Measurements from ENCODE around the gene ERGIC1. TPM values are rescaled to one million over a fixed set of nuclear protein-coding genes. Genes with fewer than 3 reads are reported as not detected.
"Not testable (repeated sequence)": the region's sequence is repeated elsewhere in the genome, so short reads cannot be mapped to it uniquely, and the experiment has no call there.

ERGIC1 gene
- total RNA-seq, 4 donors from 2014 or later, result 113 to 180 (median 143) TPM

DNA sequence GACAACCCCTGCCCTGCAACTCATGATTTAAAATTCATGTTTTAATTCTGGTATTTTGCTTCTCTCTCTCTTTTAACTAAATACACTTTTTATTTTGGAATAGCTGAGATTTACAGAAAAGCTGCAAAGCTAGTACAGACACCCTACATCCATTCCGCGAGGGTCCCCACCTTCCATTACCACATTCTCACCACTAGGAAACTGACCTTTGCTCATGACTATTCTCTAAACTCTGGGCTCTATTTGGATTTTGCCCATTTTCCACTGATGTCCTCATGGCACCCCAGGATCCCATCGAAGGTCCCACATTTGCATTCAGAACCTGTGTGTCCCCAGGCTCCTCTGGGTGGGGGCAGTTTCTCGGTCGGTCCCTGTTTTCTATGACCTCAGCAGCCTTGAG lies 11.5 kb downstream of the ERGIC1 start:
- no peak for TF ChIP-seq POLR2A (IDR thresholded peaks at IDR 0.05)
- TF ChIP-seq, protein P1, sequence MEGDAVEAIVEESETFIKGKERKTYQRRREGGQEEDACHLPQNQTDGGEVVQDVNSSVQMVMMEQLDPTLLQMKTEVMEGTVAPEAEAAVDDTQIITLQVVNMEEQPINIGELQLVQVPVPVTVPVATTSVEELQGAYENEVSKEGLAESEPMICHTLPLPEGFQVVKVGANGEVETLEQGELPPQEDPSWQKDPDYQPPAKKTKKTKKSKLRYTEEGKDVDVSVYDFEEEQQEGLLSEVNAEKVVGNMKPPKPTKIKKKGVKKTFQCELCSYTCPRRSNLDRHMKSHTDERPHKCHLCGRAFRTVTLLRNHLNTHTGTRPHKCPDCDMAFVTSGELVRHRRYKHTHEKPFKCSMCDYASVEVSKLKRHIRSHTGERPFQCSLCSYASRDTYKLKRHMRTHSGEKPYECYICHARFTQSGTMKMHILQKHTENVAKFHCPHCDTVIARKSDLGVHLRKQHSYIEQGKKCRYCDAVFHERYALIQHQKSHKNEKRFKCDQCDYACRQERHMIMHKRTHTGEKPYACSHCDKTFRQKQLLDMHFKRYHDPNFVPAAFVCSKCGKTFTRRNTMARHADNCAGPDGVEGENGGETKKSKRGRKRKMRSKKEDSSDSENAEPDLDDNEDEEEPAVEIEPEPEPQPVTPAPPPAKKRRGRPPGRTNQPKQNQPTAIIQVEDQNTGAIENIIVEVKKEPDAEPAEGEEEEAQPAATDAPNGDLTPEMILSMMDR (IDR thresholded peaks at IDR 0.05), result peak in 1 of 6 experiments; percentile 12
- peak overlapping the region in 2 of 4 donors; percentile 45 to 63 for H3K27ac ChIP-seq

DNA sequence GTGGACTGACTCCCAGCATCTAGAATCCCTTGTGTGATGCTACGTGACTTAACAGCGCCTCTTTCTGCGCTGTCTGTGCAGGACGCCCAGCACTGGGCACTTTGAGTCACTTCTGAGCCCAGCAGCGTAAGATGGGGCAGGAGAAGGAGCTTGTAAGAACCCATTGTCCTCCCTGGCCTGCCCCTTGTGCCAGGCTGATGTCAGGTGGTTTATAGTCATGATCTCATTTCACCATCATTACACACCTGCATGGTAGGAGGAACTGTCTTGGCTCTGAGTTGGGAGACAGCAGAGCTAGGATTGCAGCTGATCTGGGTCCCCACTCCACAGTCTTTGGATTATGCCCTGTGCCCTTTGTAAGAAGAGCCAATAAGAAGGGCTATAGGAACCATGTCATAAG lies 12.2 kb downstream of the ERGIC1 start:
- Histone ChIP-seq H3K9me3 (no peaks in the 10 kb centered on the region), H3K4me1 (peaks cover 0 to 41% (median 20%) of the 10 kb centered on the region in 4 donors), H3K36me3 (peaks cover 0 to 8% (median 0%) of the 10 kb centered on the region in 3 donors), H3K27me3 (no peaks in the 10 kb centered on the region), H3K4me3 (no peak overlapping the region), H3K27ac (peak overlapping the region in 2 of 4 donors; percentile 45 to 63)
- TF ChIP-seq, protein P1 (IDR thresholded peaks at IDR 0.05), result no peak
- TF ChIP-seq POLR2A (IDR thresholded peaks at IDR 0.05), result peak in 1 of 2 donors; percentile 37
- DNase-seq, result peak in 1 of 3 donors; percentile 68

More for the DNA sequence above, 11.5 kb downstream of the ERGIC1 start:
- peaks cover 0 to 41% (median 20%) of the 10 kb centered on the region in 4 donors for H3K4me1 ChIP-seq
- peaks cover 0 to 8% (median 0%) of the 10 kb centered on the region in 3 donors for H3K36me3 ChIP-seq
- no peaks in the 10 kb centered on the region for H3K27me3 ChIP-seq
- DNase-seq, result no peak
- no peak overlapping the region for H3K4me3 ChIP-seq
- H3K9me3 ChIP-seq, result no peaks in the 10 kb centered on the region

DNA sequence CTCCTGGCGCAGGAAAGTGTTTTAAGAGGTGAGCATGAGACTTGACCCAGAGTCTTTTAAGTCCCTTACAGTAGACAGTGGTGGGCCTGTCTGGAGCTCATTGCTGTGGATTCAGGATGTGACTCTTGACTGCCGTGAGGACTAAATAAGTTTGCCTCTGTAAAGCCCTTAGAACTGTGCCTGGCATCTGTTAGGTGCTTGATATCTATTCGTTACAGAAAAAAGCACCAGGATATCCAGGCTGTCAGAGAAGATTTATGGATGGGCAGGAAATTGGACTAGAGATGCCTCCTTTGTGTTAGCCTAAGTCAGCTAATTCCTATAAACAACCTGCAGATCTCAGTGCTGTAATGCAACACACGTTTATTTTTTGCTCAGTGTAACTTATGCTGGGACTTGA lies 12.6 kb downstream of the ERGIC1 start:
- TF ChIP-seq, protein P1 (IDR thresholded peaks at IDR 0.05), result no peak
- no peak for TF ChIP-seq POLR2A (IDR thresholded peaks at IDR 0.05)
- Histone ChIP-seq H3K27me3 (no peaks in the 10 kb centered on the region), H3K36me3 (peaks cover 0 to 8% (median 0%) of the 10 kb centered on the region in 3 donors), H3K27ac (peak overlapping the region in 2 of 4 donors; percentile 45 to 63), H3K4me1 (peaks cover 0 to 41% (median 20%) of the 10 kb centered on the region in 4 donors), H3K9me3 (no peaks in the 10 kb centered on the region), H3K4me3 (no peak overlapping the region)
- DNase-seq, result no peak

DNA sequence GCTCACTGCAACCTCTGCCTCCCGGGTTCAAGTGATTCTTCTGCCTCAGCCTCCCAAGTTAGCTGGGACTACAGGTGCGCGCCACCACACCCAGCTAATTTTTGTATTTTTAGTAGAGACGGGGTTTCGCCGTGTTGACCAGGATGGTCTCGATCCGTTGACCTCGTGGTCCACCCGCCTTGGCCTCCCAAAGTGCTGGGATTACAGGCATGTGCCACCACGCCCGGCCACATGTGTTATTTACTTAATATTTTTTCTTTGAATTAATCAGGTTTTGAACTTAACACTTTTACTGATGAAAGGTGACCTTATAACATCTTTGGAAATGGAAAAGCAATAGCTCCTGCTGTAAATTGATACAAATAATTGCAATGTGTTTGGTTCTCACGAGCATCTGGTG lies 13.5 kb downstream of the ERGIC1 start:
- H3K27me3 ChIP-seq, H3K4me3 ChIP-seq, DNase-seq, H3K9me3 ChIP-seq, H3K36me3 ChIP-seq: not testable (repeated sequence)
- Histone ChIP-seq H3K27ac (peak overlapping the region in 1 of 4 donors; percentile 76), H3K4me1 (peaks cover 0 to 49% (median 20%) of the 10 kb centered on the region in 4 donors)

DNA sequence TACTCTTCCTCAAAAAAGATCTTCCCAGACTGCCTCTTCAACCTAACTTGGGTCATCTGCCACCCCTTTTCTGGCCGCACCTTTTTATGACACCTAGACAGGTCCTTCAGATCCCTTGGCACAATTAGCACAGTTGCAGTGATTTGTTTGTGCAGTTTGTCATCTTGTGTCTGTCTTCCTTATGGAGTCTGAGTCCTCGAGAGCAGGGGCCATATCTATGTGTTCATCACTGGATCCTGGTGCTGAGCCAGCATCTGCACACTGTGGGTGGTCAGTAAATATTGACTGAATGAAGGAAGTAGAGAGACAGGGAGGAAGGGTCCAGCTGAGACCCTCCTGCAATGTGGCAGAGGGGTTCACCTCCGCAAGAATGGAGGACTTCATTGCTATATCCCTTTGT lies 14.4 kb downstream of the ERGIC1 start:
- Histone ChIP-seq H3K9me3 (no peaks in the 10 kb centered on the region), H3K4me3 (no peak overlapping the region), H3K27me3 (no peaks in the 10 kb centered on the region), H3K36me3 (peaks cover 0 to 6% (median 0%) of the 10 kb centered on the region in 3 donors), H3K27ac (peak overlapping the region in 3 of 4 donors; percentile 70 to 76 (median 72)), H3K4me1 (peaks cover 5 to 54% (median 23%) of the 10 kb centered on the region in 4 donors)
- no peak for DNase-seq
- TF ChIP-seq, protein P1 (IDR thresholded peaks at IDR 0.05), result no peak
- TF ChIP-seq POLR2A (IDR thresholded peaks at IDR 0.05), result no peak

DNA sequence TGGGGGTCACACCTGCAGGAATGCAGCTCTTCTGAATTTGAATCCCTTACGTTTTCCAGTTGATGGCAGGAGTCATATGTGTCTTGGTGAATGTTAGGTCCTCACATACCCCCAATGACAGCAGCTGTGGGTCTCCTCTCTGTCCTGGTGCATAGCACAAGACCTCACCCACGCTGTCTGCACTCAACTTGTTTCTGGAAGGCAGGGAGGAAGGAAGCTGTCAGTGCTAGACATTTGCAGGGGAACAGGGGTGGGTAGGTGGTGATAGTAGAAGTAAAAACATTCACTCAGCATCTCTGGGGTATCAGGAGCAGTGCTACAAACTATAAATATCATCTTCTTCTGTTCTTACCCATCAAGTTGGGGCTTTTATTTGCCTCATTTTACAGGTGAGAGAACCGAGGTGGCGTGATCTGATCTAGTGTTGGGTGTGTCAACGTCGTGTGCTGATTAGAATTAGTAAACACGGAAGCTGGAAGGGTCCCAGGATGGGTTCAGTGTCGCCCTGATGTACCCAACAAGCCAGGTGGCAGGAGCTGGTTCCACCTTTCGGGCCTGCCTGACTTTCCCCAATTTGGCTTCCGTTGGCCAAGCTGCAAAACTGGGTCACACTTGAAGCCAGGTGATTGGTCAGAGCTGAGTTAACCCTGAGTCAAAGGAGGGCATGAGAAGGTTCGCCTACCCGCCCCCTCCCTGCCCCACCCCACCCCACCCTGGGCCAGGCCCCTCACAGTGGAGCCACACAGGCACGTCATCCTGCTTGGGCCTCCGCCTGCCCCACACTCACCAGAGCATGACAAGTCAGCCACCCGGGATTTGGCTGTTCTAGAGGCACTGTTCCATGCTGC lies 15.8 kb downstream of the ERGIC1 start:
- DNase-seq, result peak; percentile 77 to 88 (median 78)
- peaks cover 5 to 67% (median 23%) of the 10 kb centered on the region in 4 donors for H3K4me1 ChIP-seq

More for the DNA sequence above, 15.8 kb downstream of the ERGIC1 start:
- H3K27me3 ChIP-seq, result no peaks in the 10 kb centered on the region
- H3K9me3 ChIP-seq, result no peaks in the 10 kb centered on the region
- peak overlapping the region; percentile 54 to 76 (median 71) for H3K27ac ChIP-seq
- no peak for TF ChIP-seq POLR2A (IDR thresholded peaks at IDR 0.05)
- TF ChIP-seq, protein P1 (IDR thresholded peaks at IDR 0.05), result no peak
- no peaks in the 10 kb centered on the region for H3K36me3 ChIP-seq
- no peak overlapping the region for H3K4me3 ChIP-seq
